ENCODE data around the gene NT5E.

DNA sequence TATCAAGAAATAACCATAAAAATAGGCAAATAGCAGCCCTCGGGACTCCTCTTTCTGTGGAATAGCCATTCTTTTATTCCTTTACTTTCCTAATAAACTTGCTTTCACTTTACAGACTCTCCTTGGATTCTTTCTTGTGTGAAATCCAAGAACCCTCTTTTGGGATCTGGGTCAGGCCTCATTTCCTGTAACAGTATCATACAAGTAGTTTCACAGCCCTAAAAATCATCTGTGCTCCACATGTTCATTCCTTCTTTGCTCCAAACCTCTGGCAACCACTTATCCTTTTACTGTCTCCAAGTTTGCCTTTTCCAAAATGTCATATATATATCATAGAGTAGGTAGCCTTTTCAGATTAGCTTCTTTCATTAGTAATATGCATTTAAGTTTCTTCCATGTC lies 13.5 kb upstream of the NT5E start:
- no peak for TF ChIP-seq POLR2A (IDR thresholded peaks at IDR 0.05)
- TF ChIP-seq, protein P1, sequence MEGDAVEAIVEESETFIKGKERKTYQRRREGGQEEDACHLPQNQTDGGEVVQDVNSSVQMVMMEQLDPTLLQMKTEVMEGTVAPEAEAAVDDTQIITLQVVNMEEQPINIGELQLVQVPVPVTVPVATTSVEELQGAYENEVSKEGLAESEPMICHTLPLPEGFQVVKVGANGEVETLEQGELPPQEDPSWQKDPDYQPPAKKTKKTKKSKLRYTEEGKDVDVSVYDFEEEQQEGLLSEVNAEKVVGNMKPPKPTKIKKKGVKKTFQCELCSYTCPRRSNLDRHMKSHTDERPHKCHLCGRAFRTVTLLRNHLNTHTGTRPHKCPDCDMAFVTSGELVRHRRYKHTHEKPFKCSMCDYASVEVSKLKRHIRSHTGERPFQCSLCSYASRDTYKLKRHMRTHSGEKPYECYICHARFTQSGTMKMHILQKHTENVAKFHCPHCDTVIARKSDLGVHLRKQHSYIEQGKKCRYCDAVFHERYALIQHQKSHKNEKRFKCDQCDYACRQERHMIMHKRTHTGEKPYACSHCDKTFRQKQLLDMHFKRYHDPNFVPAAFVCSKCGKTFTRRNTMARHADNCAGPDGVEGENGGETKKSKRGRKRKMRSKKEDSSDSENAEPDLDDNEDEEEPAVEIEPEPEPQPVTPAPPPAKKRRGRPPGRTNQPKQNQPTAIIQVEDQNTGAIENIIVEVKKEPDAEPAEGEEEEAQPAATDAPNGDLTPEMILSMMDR (IDR thresholded peaks at IDR 0.05), result no peak
